ENCODE results near the gene CLDN18. TPM values are rescaled to one million over a fixed set of nuclear protein-coding genes. Genes with fewer than 3 reads are reported as not detected.

The CLDN18 gene
- polyA plus RNA-seq, result 10 to 100 TPM in 1 of 3 donors, 1 to 10 TPM in 1, under 1 TPM in 1; 0.38 to 32.5 (median 5.6) TPM

GRCh38 chr3:138009476-138010272 lies at the start of gene CLDN18:
Gene CLDN18, plus strand, starts transcription at chr3:138010165. Its CDS starts 61 bp downstream, at chr3:138010226.
- H3K27ac ChIP-seq (ENCODE audit: low read depth, low read length), result no peak within 1 kb of the TSS
- 56 to 84% (median 83%) methylated on average over 29 to 30 of the region's 30 CpGs for whole genome bisulfite sequencing, 3 donors

GRCh38 chr3:137962251-137962650 lies 47.7 kb upstream of the CLDN18 start:
- 87 to 90% (median 88%) methylated on average over 7 of the region's 7 CpGs for WGBS, 3 donors

GRCh38 chr3:137963463-137963862 lies 46.5 kb upstream of the CLDN18 start:
- 75 to 85% (median 85%) methylated on average over 4 of the region's 4 CpGs for WGBS, 3 donors
- no peak overlapping the region for H3K27ac ChIP-seq (ENCODE audit: low read depth, low read length)

More at GRCh38 chr3:137962251-137962650, 47.7 kb upstream of the CLDN18 start:
- H3K27ac ChIP-seq (ENCODE audit: low read depth, low read length), result no peak overlapping the region

GRCh38 chr3:137970914-137971831 lies 38.8 kb upstream of the CLDN18 start:
- H3K27ac ChIP-seq (ENCODE audit: low read depth, low read length), result no peak overlapping the region
- WGBS, 3 donors, result 15 to 16% (median 15%) methylated on average over 18 of the region's 18 CpGs

GRCh38 chr3:137972396-137972795 lies 37.6 kb upstream of the CLDN18 start:
- H3K27ac ChIP-seq (ENCODE audit: low read depth, low read length), result no peak overlapping the region
- WGBS, 3 donors, result 79 to 94% (median 93%) methylated on average over 1 of the region's 1 CpG

- WGBS, 3 donors, result 98 to 100% (median 100%) methylated on average over 1 of the region's 1 CpG
Observed at GRCh38 chr3:137978328-137978727, 31.6 kb upstream of the CLDN18 start.

GRCh38 chr3:137987723-137988122 lies 22.2 kb upstream of the CLDN18 start:
- H3K27ac ChIP-seq (ENCODE audit: low read depth, low read length), result no peak overlapping the region
- 0 to 47% (median 19%) methylated on average over 1 of the region's 1 CpG for WGBS, 3 donors

More at GRCh38 chr3:137978328-137978727, 31.6 kb upstream of the CLDN18 start:
- no peak overlapping the region for H3K27ac ChIP-seq (ENCODE audit: low read depth, low read length)

- WGBS, 3 donors, result 30 to 66% (median 63%) methylated on average over 4 of the region's 4 CpGs
- no peak overlapping the region for H3K27ac ChIP-seq (ENCODE audit: low read depth, low read length)
Observed at GRCh38 chr3:137988152-137988551, 21.8 kb upstream of the CLDN18 start.

GRCh38 chr3:137988982-137989381 lies 21.0 kb upstream of the CLDN18 start:
- 58 to 69% (median 68%) methylated on average over 3 of the region's 3 CpGs for WGBS, 3 donors

GRCh38 chr3:137990427-137990826 lies 19.5 kb upstream of the CLDN18 start:
- WGBS, 3 donors, result 76 to 89% (median 84%) methylated on average over 2 of the region's 2 CpGs
- no peak overlapping the region for H3K27ac ChIP-seq (ENCODE audit: low read depth, low read length)

More at GRCh38 chr3:137988982-137989381, 21.0 kb upstream of the CLDN18 start:
- no peak overlapping the region for H3K27ac ChIP-seq (ENCODE audit: low read depth, low read length)

- H3K27ac ChIP-seq (ENCODE audit: low read depth, low read length), result no peak overlapping the region
- 59 to 76% (median 74%) methylated on average over 4 of the region's 4 CpGs for WGBS, 3 donors
Observed at GRCh38 chr3:137992592-137992991, 17.4 kb upstream of the CLDN18 start.

- WGBS, 3 donors, result 73 to 92% (median 86%) methylated on average over 18 of the region's 18 CpGs
- no peak overlapping the region for H3K27ac ChIP-seq (ENCODE audit: low read depth, low read length)
Observed at GRCh38 chr3:137998121-137999042, 11.6 kb upstream of the CLDN18 start.

- no peak overlapping the region for H3K27ac ChIP-seq (ENCODE audit: low read depth, low read length)
- WGBS, 3 donors, result 67 to 75% (median 73%) methylated on average over 2 of the region's 2 CpGs
Observed at GRCh38 chr3:138003069-138003468, 6.9 kb upstream of the CLDN18 start.

GRCh38 chr3:138005627-138006026 lies 4.3 kb upstream of the CLDN18 start:
- H3K27ac ChIP-seq (ENCODE audit: low read depth, low read length), result no peak overlapping the region

- no peak overlapping the region for H3K27ac ChIP-seq (ENCODE audit: low read depth, low read length)
- 60 to 81% (median 70%) methylated on average over 1 of the region's 1 CpG for WGBS, 3 donors
Observed at GRCh38 chr3:138007898-138008297, 2.1 kb upstream of the CLDN18 start.

GRCh38 chr3:138010273-138010590 lies 267 bp downstream of the CLDN18 start:
- 78 to 96% (median 95%) methylated on average over 14 of the region's 14 CpGs for WGBS, 3 donors

GRCh38 chr3:138011722-138012121 lies 1.8 kb downstream of the CLDN18 start:
- WGBS, 3 donors, result 44 to 74% (median 59%) methylated on average over 2 of the region's 2 CpGs
- H3K27ac ChIP-seq (ENCODE audit: low read depth, low read length), result no peak overlapping the region

More at GRCh38 chr3:138010273-138010590, 267 bp downstream of the CLDN18 start:
- no peak overlapping the region for H3K27ac ChIP-seq (ENCODE audit: low read depth, low read length)

- 84 to 97% (median 93%) methylated on average over 4 of the region's 4 CpGs for WGBS, 3 donors
- no peak overlapping the region for H3K27ac ChIP-seq (ENCODE audit: low read depth, low read length)
Observed at GRCh38 chr3:138012526-138012925, 2.6 kb downstream of the CLDN18 start.
